HG03095 (cell line): Measurements from ENCODE around the gene REXO1.
"Not testable (repeated sequence)": the region's sequence is repeated elsewhere in the genome, so short reads cannot be mapped to it uniquely, and the experiment has no call there.

Source experiments
- ATAC-seq: cut with Tn5 transposase; IDR thresholded peaks from one replicate; pipeline ENCODE4 v1.9.1; 2021; ENCODE audit warnings: moderate library complexity; ENCODE audit not compliant: unreplicated experiment

Gene REXO1

GRCh38 chr19:1848399-1849131 is at the start of gene REXO1:
Gene REXO1, minus strand, starts transcription at chr19:1848483. Its CDS starts 125 bp downstream, at chr19:1848358.
- peak; percentile 49 for ATAC-seq

- ATAC-seq = no peak
These were observed 48.2 kb upstream of the REXO1 start for GRCh38 chr19:1896508-1896907.

GRCh38 chr19:1893791-1894190 is 45.5 kb upstream of the REXO1 start:
- ATAC-seq = no peak

GRCh38 chr19:1889907-1890306 is 41.6 kb upstream of the REXO1 start:
- ATAC-seq = no peak

- no peak for ATAC-seq
These were observed 40.1 kb upstream of the REXO1 start for GRCh38 chr19:1888385-1888784.

GRCh38 chr19:1886360-1886759 is 38.1 kb upstream of the REXO1 start:
- not testable (repeated sequence) for ATAC-seq

- peak; percentile 65 for ATAC-seq
These were observed 37.3 kb upstream of the REXO1 start, which contains the start of gene ABHD17A for GRCh38 chr19:1885398-1886119. Gene ABHD17A, minus strand, starts transcription at chr19:1885496. Its CDS starts 3,930 bp downstream, at chr19:1881566.

- ATAC-seq = no peak
These were observed 36.5 kb upstream of the REXO1 start for GRCh38 chr19:1884719-1885334.

- no peak for ATAC-seq
These were observed 36.0 kb upstream of the REXO1 start for GRCh38 chr19:1884291-1884718.

GRCh38 chr19:1883784-1884183 is 35.5 kb upstream of the REXO1 start:
- no peak for ATAC-seq

GRCh38 chr19:1882786-1883692 is 34.8 kb upstream of the REXO1 start:
- ATAC-seq = no peak

- no peak for ATAC-seq
These were observed 34.0 kb upstream of the REXO1 start for GRCh38 chr19:1882089-1882785.

- not testable (repeated sequence) for ATAC-seq
These were observed 33.3 kb upstream of the REXO1 start for GRCh38 chr19:1881393-1882088.

- no peak for ATAC-seq
These were observed 32.5 kb upstream of the REXO1 start for GRCh38 chr19:1880611-1881392.

- ATAC-seq = not testable (repeated sequence)
These were observed 31.7 kb upstream of the REXO1 start for GRCh38 chr19:1879982-1880381.

- ATAC-seq = not testable (repeated sequence)
These were observed 30.3 kb upstream of the REXO1 start for GRCh38 chr19:1878583-1878982.

GRCh38 chr19:1877280-1877660 is 29.0 kb upstream of the REXO1 start:
- not testable (repeated sequence) for ATAC-seq

- not testable (repeated sequence) for ATAC-seq
These were observed 28.4 kb upstream of the REXO1 start for GRCh38 chr19:1876496-1877279.
